HCT116 (cell line): ENCODE data around the gene FAM81A. TPM values are rescaled to one million over a fixed set of nuclear protein-coding genes. Genes with fewer than 3 reads are reported as not detected.

Experiments used
- ATAC-seq: fragments of 200-7000 bp; cut with Tn5 transposase; 2 replicates; pipeline ENCODE4 v1.9.1; 2020; ENCODE audit warnings: mild to moderate bottlenecking, moderate library complexity
- BruUV-seq: library from RNA; stranded (reverse); fragments of 400-500 nt; replicated peaks from 2 replicates; lab custom pipeline; 2021; lab: Mats Ljungman, UMichigan
- CTCF ChIA-PET: fragments of 300-600 bp; sonication (Branson Sonifier 250); formaldehyde crosslinking; loops from one replicate; lab custom pipeline; 2021; ENCODE audit warnings: antibody characterized with exemption; lab: Charles Lee
- POLR2A ChIA-PET: fragments of 300-600, 350-600 bp; sonication (Branson Sonifier 250); formaldehyde crosslinking; loops from one replicate; lab custom pipeline; 2021; ENCODE audit warnings: antibody characterized with exemption; lab: Charles Lee
- RAD21 ChIA-PET, 2 experiments: fragments of 300-600 bp; sonication (Branson Sonifier 250); formaldehyde crosslinking; loops; one replicate each; lab custom pipeline; 2023; ENCODE audit warnings: low total read pairs in 2 of 2; ENCODE audit not compliant: uncharacterized antibody in 2 of 2, unreplicated experiment in 2 of 2, low non-redundant PET in 1 of 2; lab: Charles Lee
- DNase-seq: peaks from one replicate; pipeline ENCODE4 v3.0.0-alpha.2; 2010; ENCODE audit warnings: low read depth, low spot score
- H2AFZ ChIP-seq: fragments of 200-600 bp; shearing (Covaris generic), sonication (generic); 2 replicates; pipeline ENCODE4 v1.6.1; 2017; ENCODE audit warnings: low read depth, mixed run types, mixed read lengths, antibody characterized with exemption, low read length; ENCODE audit not compliant: poor library complexity, severe bottlenecking
- H3K27ac ChIP-seq: 2 replicates; pipeline ENCODE4 v1.5.1; 2012; ENCODE audit warnings: low read depth, low read length
- H3K27me3 ChIP-seq: fragments of 200-600 bp; sonication (generic); 2 replicates; pipeline ENCODE4 v1.6.1; 2016; ENCODE audit warnings: mixed run types, low read length, mixed read lengths; ENCODE audit not compliant: insufficient read depth
- H3K36me3 ChIP-seq, 2 experiments: fragments of 200-500 bp in 1 of 2; fragments of 200-600 bp in 1 of 2; sonication (Bioruptor generic) in 1 of 2; sonication (generic) in 1 of 2; 2 replicates each; pipeline versions ENCODE4 v1.5.1 to v1.6.1; 2014 to 2016; ENCODE audit warnings: low read length in 2 of 2, inconsistent platforms in 1 of 2, mixed read lengths in 1 of 2, mixed run types in 1 of 2; ENCODE audit not compliant: insufficient read depth in 2 of 2, control insufficient read depth in 1 of 2
- H3K4me1 ChIP-seq, 2 experiments: fragments of 200-600 bp in 1 of 2; sonication (generic) in 1 of 2; 2 replicates each; pipeline versions ENCODE4 v1.5.1 to v1.6.1; 2012 to 2017; ENCODE audit warnings: low read length in 2 of 2, inconsistent platforms in 1 of 2, mild to moderate bottlenecking in 1 of 2, mixed read lengths in 1 of 2, mixed run types in 1 of 2, moderate library complexity in 1 of 2; ENCODE audit not compliant: insufficient read depth in 2 of 2, control insufficient read depth in 1 of 2
- H3K4me2 ChIP-seq: fragments of 200-600 bp; sonication (generic); 2 replicates; pipeline ENCODE4 v1.6.1; 2017; ENCODE audit warnings: mixed run types, low read length, mixed read lengths
- H3K4me3 ChIP-seq, 2 experiments: fragments of 200-600 bp in 1 of 2; sonication (generic) in 1 of 2; replicated peaks in 1 of 2; 2 replicates each; pipeline ENCODE4 v1.5.1; 2011 to 2016; ENCODE audit warnings: low read length in 2 of 2, control low read depth in 1 of 2, low read depth in 1 of 2, mild to moderate bottlenecking in 1 of 2, mixed read lengths in 1 of 2, mixed run types in 1 of 2
- H3K79me2 ChIP-seq: fragments of 200-600 bp; sonication (generic); 2 replicates; pipeline ENCODE4 v1.6.1; 2017; ENCODE audit warnings: mild to moderate bottlenecking, mixed run types, low read length, moderate library complexity, mixed read lengths; ENCODE audit not compliant: insufficient read depth
- H3K9ac ChIP-seq: fragments of 200-600 bp; sonication (generic); 2 replicates; pipeline ENCODE4 v1.6.1; 2016; ENCODE audit warnings: low read length, mixed read lengths
- H3K9me2 ChIP-seq: fragments of 200-600 bp; sonication (generic), shearing (Covaris generic); 2 replicates; pipeline ENCODE4 v1.6.1; 2017; ENCODE audit warnings: mixed run types, mild to moderate bottlenecking, moderate library complexity; ENCODE audit not compliant: insufficient read depth
- H3K9me3 ChIP-seq, 2 experiments: fragments of 200-500 bp in 1 of 2; fragments of 200-600 bp in 1 of 2; sonication (Bioruptor generic) in 1 of 2; sonication (generic) in 1 of 2; 2 replicates each; pipeline ENCODE4 v1.6.1; 2014 to 2017; ENCODE audit warnings: low read length in 2 of 2, mixed read lengths in 2 of 2, inconsistent platforms in 1 of 2, low read depth in 1 of 2, mild to moderate bottlenecking in 1 of 2, mixed run types in 1 of 2, moderate library complexity in 1 of 2; ENCODE audit not compliant: control insufficient read depth in 1 of 2, insufficient read depth in 1 of 2
- H4K20me1 ChIP-seq: fragments of 200-600 bp; sonication (generic), shearing (Covaris generic); 2 replicates; pipeline ENCODE4 v1.6.1; 2017; ENCODE audit warnings: mixed run types, mild to moderate bottlenecking, moderate library complexity; ENCODE audit not compliant: insufficient read depth
- CBX3 ChIP-seq: IDR thresholded peaks from 2 replicates; pipeline ENCODE4 v1.6.1; 2012; ENCODE audit warnings: low read depth
- CEBPB ChIP-seq: IDR thresholded peaks from 2 replicates; pipeline ENCODE4 v1.6.1; 2012; ENCODE audit warnings: low read depth
- CTCF ChIP-seq, 3 experiments: fragments of 200-600 bp in 1 of 3; sonication (generic) in 1 of 3; IDR thresholded peaks in 2 of 3; conservative IDR thresholded peaks in 1 of 3; 2 replicates each; pipeline ENCODE4 v1.5.1; 2012 to 2017; ENCODE audit warnings: low read depth in 2 of 3, low read length in 2 of 3, antibody characterized with exemption in 1 of 3, borderline replicate concordance in 1 of 3, control low read depth in 1 of 3, mild to moderate bottlenecking in 1 of 3, mixed read lengths in 1 of 3, mixed run types in 1 of 3, moderate library complexity in 1 of 3; ENCODE audit not compliant: insufficient read depth in 1 of 3
- EGR1 ChIP-seq: IDR thresholded peaks from 2 replicates; pipeline ENCODE4 v1.6.1; 2012; ENCODE audit warnings: low read depth
- FOSL1 ChIP-seq: IDR thresholded peaks from 2 replicates; pipeline ENCODE4 v1.6.1; 2012; ENCODE audit warnings: low read depth
- JUND ChIP-seq: IDR thresholded peaks from 2 replicates; pipeline ENCODE4 v1.6.1; 2012
- POLR2A ChIP-seq: IDR thresholded peaks from 2 replicates; pipeline ENCODE4 v1.7.0; 2011; ENCODE audit warnings: borderline replicate concordance; ENCODE audit not compliant: insufficient read depth, insufficient read length; ENCODE audit errors: extremely low read depth
- REST ChIP-seq: IDR thresholded peaks from 2 replicates; pipeline ENCODE4 v1.6.1; 2012; ENCODE audit warnings: low read depth
- SP1 ChIP-seq: IDR thresholded peaks from 2 replicates; pipeline ENCODE4 v1.6.1; 2012; ENCODE audit warnings: low read depth
- SRF ChIP-seq: IDR thresholded peaks from 2 replicates; pipeline ENCODE4 v1.6.1; 2012; ENCODE audit warnings: low read depth
- TCF7L2 ChIP-seq: IDR thresholded peaks from 2 replicates; pipeline ENCODE4 v1.7.0; 2011; ENCODE audit warnings: borderline replicate concordance, inconsistent platforms; ENCODE audit not compliant: insufficient read depth, insufficient read length; ENCODE audit errors: extremely low read depth
- ZNF274 ChIP-seq: fragments of 200-500 bp; sonication (Bioruptor generic); IDR thresholded peaks from 2 replicates; pipeline ENCODE4 v1.6.1; 2014; ENCODE audit warnings: mild to moderate bottlenecking, low read depth, low read length, inconsistent platforms
- intact Hi-C: fragments of 100-400 bp; cut with micrococcal nuclease; formaldehyde crosslinking; loops from 2 replicates; pipeline ENCODE4 v1.10.0; 2022
- total RNA-seq: library from RNA; stranded (reverse); gene quantifications from one replicate; pipeline ENCODE4 v1.2.1, GENCODE V29; 2021; ENCODE audit not compliant: unreplicated experiment

Gene FAM81A
- total RNA-seq, 1 experiment from 2014 or later, result 6.6 TPM

GRCh38 chr15:59438625-59439290 is 772 bp downstream of the FAM81A start:
- Histone ChIP-seq H3K79me2 (no peaks in the 10 kb centered on the region), H3K4me1 (peaks cover 11 to 18% of the 10 kb centered on the region in 2 experiments), H3K36me3 (no peaks in the 10 kb centered on the region), H2AFZ (no peak overlapping the region), H4K20me1 (no peaks in the 10 kb centered on the region), H3K9me3 (no peaks in the 10 kb centered on the region), H3K9me2 (no peaks in the 10 kb centered on the region), H3K4me2 (peak overlapping the region; percentile 86), H3K27me3 (no peaks in the 10 kb centered on the region), H3K4me3 (peak overlapping the region; percentile 43 to 58), H3K9ac (peak overlapping the region; percentile 58), H3K27ac (no peak overlapping the region)
- TF ChIP-seq EGR1 (no peak), ZNF274 (no peak), JUND (no peak), CTCF (IDR thresholded peaks at IDR 0.05 in 2 of 3, conservative IDR thresholded peaks at IDR 0.05 in 1 of 3; ENCODE audit: borderline replicate concordance in 1 of 3, insufficient read depth in 1 of 3, low read depth in 2 of 3, low read length in 2 of 3) (no peak), POLR2A (no peak)
- POLR2A ChIA-PET, result no interaction called here
- CTCF ChIA-PET, result no interaction called here
- DNase-seq (no peak), ATAC-seq (no peak)
- RAD21 ChIA-PET, result no interaction called here
- BruUV-seq, result no TSS peak
- intact Hi-C loops, result no loop called here

GRCh38 chr15:59439576-59439975 is 1.6 kb downstream of the FAM81A start:
- intact Hi-C loops, result no loop called here
- no peaks in the 10 kb centered on the region for H3K27me3 ChIP-seq
- RAD21 ChIA-PET, result interaction anchor here in 1 of 2 experiments (0.7 kb wide), 1 partner anchor 29 kb away, joined by 3 read pairs; no protein-coding TSS in a partner anchor
- TF ChIP-seq JUND, result no peak
- no peak for TF ChIP-seq TCF7L2
- TF ChIP-seq CTCF (IDR thresholded peaks at IDR 0.05 in 2 of 3, conservative IDR thresholded peaks at IDR 0.05 in 1 of 3; ENCODE audit: borderline replicate concordance in 1 of 3, insufficient read depth in 1 of 3, low read depth in 2 of 3, low read length in 2 of 3), result no peak
- no peak for TF ChIP-seq CBX3
- TF ChIP-seq SRF, result no peak
- no peak for TF ChIP-seq CEBPB
- no peak for TF ChIP-seq SP1
- no peak for TF ChIP-seq REST
- TF ChIP-seq FOSL1, result no peak

More at GRCh38 chr15:59439576-59439975, 1.6 kb downstream of the FAM81A start:
- no peak for ATAC-seq
- no peak overlapping the region for H3K27ac ChIP-seq
- H3K4me1 ChIP-seq, result peaks cover 11 to 18% of the 10 kb centered on the region in 2 experiments
- H3K36me3 ChIP-seq, result no peaks in the 10 kb centered on the region
- no peaks in the 10 kb centered on the region for H3K9me3 ChIP-seq
- no peaks in the 10 kb centered on the region for H4K20me1 ChIP-seq
- BruUV-seq, result TSS peak; percentile 29
- H3K4me2 ChIP-seq, result no peak overlapping the region
- no peak overlapping the region for H3K9ac ChIP-seq
- no peaks in the 10 kb centered on the region for H3K79me2 ChIP-seq
- no peak overlapping the region for H3K4me3 ChIP-seq
- no peak overlapping the region for H2AFZ ChIP-seq
- CTCF ChIA-PET, result no interaction called here
- no peak for DNase-seq
- POLR2A ChIA-PET, result no interaction called here
- H3K9me2 ChIP-seq, result no peaks in the 10 kb centered on the region
